Osteoblast (primary cell): ENCODE data around the gene DRD3. TPM values are rescaled to one million over a fixed set of nuclear protein-coding genes. Genes with fewer than 3 reads are reported as not detected.

Source experiments
- DNase-seq: peaks from one replicate; pipeline ENCODE4 v3.0.0; 2011; ENCODE audit warnings: low spot score, mixed read lengths; ENCODE audit not compliant: insufficient read length; ENCODE audit errors: missing footprints
- H2AFZ ChIP-seq: 2 replicates; pipeline ENCODE4 v1.6.0; 2011; ENCODE audit warnings: mild to moderate bottlenecking, low read length
- H3K27ac ChIP-seq: 2 replicates; pipeline ENCODE4 v1.5.1; 2011; ENCODE audit warnings: mild to moderate bottlenecking, low read depth, low read length, moderate library complexity
- H3K27me3 ChIP-seq: 2 replicates; pipeline ENCODE4 v1.6.0; 2012; ENCODE audit warnings: mild to moderate bottlenecking, control low read depth, inconsistent platforms, low read length, moderate library complexity; ENCODE audit not compliant: insufficient read depth
- H3K36me3 ChIP-seq: 2 replicates; pipeline ENCODE4 v1.5.1; 2011; ENCODE audit warnings: mild to moderate bottlenecking, low read length, control low read depth, moderate library complexity; ENCODE audit not compliant: insufficient read depth
- H3K4me1 ChIP-seq: 2 replicates; pipeline ENCODE4 v1.5.1; 2011; ENCODE audit warnings: mild to moderate bottlenecking, low read length, control low read depth, moderate library complexity; ENCODE audit not compliant: insufficient read depth
- H3K4me2 ChIP-seq: 2 replicates; pipeline ENCODE4 v1.6.0; 2011; ENCODE audit warnings: mild to moderate bottlenecking, low read length; ENCODE audit not compliant: insufficient read depth
- H3K4me3 ChIP-seq: fragments of 200-600 bp; sonication (generic); 3 replicates; pipeline ENCODE4 v1.5.1; 2012; ENCODE audit warnings: mild to moderate bottlenecking, low read length, inconsistent platforms; ENCODE audit not compliant: insufficient read depth
- H3K79me2 ChIP-seq: 2 replicates; pipeline ENCODE4 v1.6.0; 2012; ENCODE audit warnings: mild to moderate bottlenecking, low read length, control low read depth, inconsistent platforms; ENCODE audit not compliant: insufficient read depth
- H3K9me3 ChIP-seq: 2 replicates; pipeline ENCODE4 v1.5.1; 2011; ENCODE audit warnings: low read depth, low read length, control low read depth
- H4K20me1 ChIP-seq: 2 replicates; pipeline ENCODE4 v1.6.0; 2012; ENCODE audit warnings: mild to moderate bottlenecking, low read length, control low read depth; ENCODE audit not compliant: insufficient read depth
- total RNA-seq: library from RNA; depleted of rRNA; stranded (reverse); fragments of >200 nt; gene quantifications from 2 replicates; pipeline ENCODE4 v1.2.3, GENCODE V29; 2012
- TF ChIP-seq, protein P1 (sequence below): IDR thresholded peaks from 2 replicates; pipeline ENCODE4 v1.5.1; 2011; ENCODE audit warnings: mild to moderate bottlenecking, low read depth, low read length, moderate library complexity; ENCODE audit errors: extremely low read depth

Gene DRD3
- not detected in 2 replicates for total RNA-seq

DNA sequence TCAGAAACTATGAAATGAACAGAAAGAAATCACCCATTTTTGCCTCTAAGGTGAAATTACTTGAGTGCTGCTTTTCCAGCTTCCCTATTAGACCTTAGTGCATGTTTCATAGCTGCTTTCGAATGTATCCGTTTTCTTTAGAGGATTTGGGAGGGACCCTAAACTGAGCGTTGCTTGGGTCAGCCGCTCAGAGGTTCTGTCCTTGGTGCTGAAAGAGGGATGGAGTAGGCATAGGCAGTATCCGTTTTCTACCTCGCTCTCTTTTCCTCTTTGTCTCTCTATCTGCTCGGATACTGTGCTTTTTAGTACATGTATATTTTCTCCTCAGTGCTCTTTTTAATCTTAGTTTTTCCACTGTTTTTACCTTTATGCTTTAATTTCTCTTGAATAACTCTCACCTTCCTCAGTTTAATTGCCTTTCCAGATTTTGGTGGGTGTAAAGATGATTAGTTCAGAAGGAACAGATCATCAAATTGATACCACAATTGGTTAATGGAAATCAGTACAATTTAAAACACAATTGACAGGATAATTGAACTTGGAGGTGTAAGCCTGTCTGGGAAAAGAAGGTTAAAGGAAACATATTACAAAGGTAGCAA lies at the start of gene DRD3:
TSS of gene DRD3 (minus strand) at position 283 of the 599 bp plus-strand sequence. CDS start 7,060 bp downstream, outside the sequence.
- TF ChIP-seq, protein P1, sequence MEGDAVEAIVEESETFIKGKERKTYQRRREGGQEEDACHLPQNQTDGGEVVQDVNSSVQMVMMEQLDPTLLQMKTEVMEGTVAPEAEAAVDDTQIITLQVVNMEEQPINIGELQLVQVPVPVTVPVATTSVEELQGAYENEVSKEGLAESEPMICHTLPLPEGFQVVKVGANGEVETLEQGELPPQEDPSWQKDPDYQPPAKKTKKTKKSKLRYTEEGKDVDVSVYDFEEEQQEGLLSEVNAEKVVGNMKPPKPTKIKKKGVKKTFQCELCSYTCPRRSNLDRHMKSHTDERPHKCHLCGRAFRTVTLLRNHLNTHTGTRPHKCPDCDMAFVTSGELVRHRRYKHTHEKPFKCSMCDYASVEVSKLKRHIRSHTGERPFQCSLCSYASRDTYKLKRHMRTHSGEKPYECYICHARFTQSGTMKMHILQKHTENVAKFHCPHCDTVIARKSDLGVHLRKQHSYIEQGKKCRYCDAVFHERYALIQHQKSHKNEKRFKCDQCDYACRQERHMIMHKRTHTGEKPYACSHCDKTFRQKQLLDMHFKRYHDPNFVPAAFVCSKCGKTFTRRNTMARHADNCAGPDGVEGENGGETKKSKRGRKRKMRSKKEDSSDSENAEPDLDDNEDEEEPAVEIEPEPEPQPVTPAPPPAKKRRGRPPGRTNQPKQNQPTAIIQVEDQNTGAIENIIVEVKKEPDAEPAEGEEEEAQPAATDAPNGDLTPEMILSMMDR = no peak
- H3K4me1 ChIP-seq = no peaks in the 10 kb centered on the region
- no peak within 1 kb of the TSS for H3K4me3 ChIP-seq
- DNase-seq = no peak
- H3K27me3 ChIP-seq = peaks cover 5% of the 10 kb centered on the region
- H2AFZ ChIP-seq = no peak within 1 kb of the TSS
- H3K4me2 ChIP-seq = no peak within 1 kb of the TSS
- no peaks in the 10 kb centered on the region for H3K79me2 ChIP-seq
- H3K36me3 ChIP-seq = no peaks in the 10 kb centered on the region
- H3K9me3 ChIP-seq = no peaks in the 10 kb centered on the region
- no peaks in the 10 kb centered on the region for H4K20me1 ChIP-seq
- no peak within 1 kb of the TSS for H3K27ac ChIP-seq

DNA sequence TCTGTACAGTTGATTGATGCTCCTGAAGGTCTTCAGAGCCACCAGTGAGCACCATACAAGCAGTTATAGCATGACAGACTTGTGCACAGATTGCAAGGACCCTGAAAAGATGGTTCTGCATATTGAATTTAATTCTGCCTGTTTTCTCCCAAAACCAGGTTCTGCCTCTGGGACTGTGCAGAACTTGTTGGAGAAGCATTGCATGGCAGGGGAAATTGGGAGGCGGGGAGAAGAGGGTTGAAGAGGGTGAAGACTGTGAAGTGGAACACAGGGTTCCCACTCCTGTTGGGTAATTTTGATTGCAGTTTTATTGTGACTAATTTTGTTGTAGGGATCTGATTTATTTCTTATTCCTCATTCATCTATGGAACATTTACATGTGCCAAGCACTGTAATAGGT lies 48.2 kb upstream of the DRD3 start:
- TF ChIP-seq, protein P1 = no peak
- H3K4me2 ChIP-seq = no peak overlapping the region
- H3K4me3 ChIP-seq = no peak overlapping the region
- H3K4me1 ChIP-seq = no peaks in the 10 kb centered on the region
- H3K27ac ChIP-seq = no peak overlapping the region
- H4K20me1 ChIP-seq = no peaks in the 10 kb centered on the region
- DNase-seq = no peak
- H3K9me3 ChIP-seq = peaks cover 8% of the 10 kb centered on the region
- no peaks in the 10 kb centered on the region for H3K79me2 ChIP-seq
- H2AFZ ChIP-seq = no peak overlapping the region
- H3K36me3 ChIP-seq = no peaks in the 10 kb centered on the region
- H3K27me3 ChIP-seq = no peaks in the 10 kb centered on the region

DNA sequence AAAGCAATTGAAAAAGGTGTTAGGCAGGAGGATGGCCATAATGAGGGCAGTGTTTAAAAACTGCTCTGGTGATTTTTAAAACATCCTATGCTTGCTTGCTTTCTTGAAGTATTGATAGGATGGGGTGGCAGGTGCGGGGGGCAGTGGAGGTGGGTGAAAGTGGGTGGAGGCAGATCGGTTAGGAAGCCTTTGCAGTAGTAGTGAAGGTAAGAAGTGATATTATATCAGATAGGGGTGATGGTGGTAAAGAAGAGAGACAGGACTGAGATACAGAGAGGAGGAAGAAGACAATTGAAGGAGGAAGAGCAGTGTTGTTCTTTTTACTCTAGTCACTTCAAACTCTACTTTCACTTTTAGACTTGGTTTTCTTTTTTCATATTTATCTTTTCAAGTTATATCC lies 47.5 kb upstream of the DRD3 start:
- no peak for DNase-seq
- no peaks in the 10 kb centered on the region for H3K36me3 ChIP-seq
- no peaks in the 10 kb centered on the region for H3K79me2 ChIP-seq
- H3K9me3 ChIP-seq = peaks cover 8% of the 10 kb centered on the region
- H3K4me2 ChIP-seq = no peak overlapping the region
- no peaks in the 10 kb centered on the region for H4K20me1 ChIP-seq
- no peak overlapping the region for H3K4me3 ChIP-seq
- no peaks in the 10 kb centered on the region for H3K27me3 ChIP-seq
- no peak overlapping the region for H3K27ac ChIP-seq
- TF ChIP-seq, protein P1 = no peak
- no peaks in the 10 kb centered on the region for H3K4me1 ChIP-seq
- no peak overlapping the region for H2AFZ ChIP-seq

DNA sequence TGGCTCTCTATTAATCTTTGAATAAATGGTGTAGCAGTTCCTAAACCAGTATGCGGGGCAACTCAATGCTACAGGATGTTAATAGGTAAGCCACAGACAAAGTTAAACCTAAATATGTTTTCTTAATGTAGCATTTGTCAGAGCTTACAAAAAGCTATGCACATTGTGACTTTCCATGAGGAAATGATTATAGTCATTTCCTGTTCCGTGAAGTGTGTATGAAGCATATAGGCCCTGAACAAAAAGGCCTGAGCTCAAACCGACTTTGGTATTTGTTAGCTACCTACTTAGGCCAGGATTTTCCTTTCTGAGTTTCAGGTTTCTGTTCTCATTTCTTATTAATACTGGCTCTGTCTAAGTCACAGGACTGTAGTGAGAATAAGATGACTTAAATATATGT lies 44.3 kb upstream of the DRD3 start:
- H3K27me3 ChIP-seq = no peaks in the 10 kb centered on the region
- H3K4me1 ChIP-seq = peaks cover 2% of the 10 kb centered on the region
- TF ChIP-seq, protein P1 = no peak
- no peak overlapping the region for H3K4me2 ChIP-seq
- DNase-seq = no peak
- no peak overlapping the region for H3K27ac ChIP-seq
- H3K79me2 ChIP-seq = no peaks in the 10 kb centered on the region
- no peak overlapping the region for H3K4me3 ChIP-seq
- no peaks in the 10 kb centered on the region for H4K20me1 ChIP-seq
- no peaks in the 10 kb centered on the region for H3K36me3 ChIP-seq
- H3K9me3 ChIP-seq = peaks cover 8% of the 10 kb centered on the region
- H2AFZ ChIP-seq = no peak overlapping the region
